ENCODE results near the gene MRPL58. TPM values are rescaled to one million over a fixed set of nuclear protein-coding genes. Genes with fewer than 3 reads are reported as not detected.

The MRPL58 gene
- total RNA-seq, 2 experiments from 2014 or later, result 75.3 to 84.2 TPM

- Histone ChIP-seq H2AFZ (ENCODE audit: low read length) (no peak overlapping the region), H3K27ac (ENCODE audit: low read depth, low read length, poor library complexity, severe bottlenecking) (no peak overlapping the region), H3K4me3 (ENCODE audit: low read depth, low read length, poor library complexity, severe bottlenecking) (no peak overlapping the region), H4K20me1 (ENCODE audit: insufficient read depth, low read length) (no peaks in the 10 kb centered on the region), H3K36me3 (ENCODE audit: insufficient read depth, low read length) (no peaks in the 10 kb centered on the region), H3K9me2 (ENCODE audit: insufficient read depth, low read length) (no peaks in the 10 kb centered on the region), H3K79me2 (ENCODE audit: insufficient read depth, low read depth, low read length) (no peaks in the 10 kb centered on the region), H3K4me2 (ENCODE audit: low read length) (no peak overlapping the region), H3K4me1 (ENCODE audit: insufficient read depth, low read length, poor library complexity, severe bottlenecking) (peaks cover 10% of the 10 kb centered on the region), H3K9me3 (ENCODE audit: low read length) (no peaks in the 10 kb centered on the region)
- TF ChIP-seq, protein P1, sequence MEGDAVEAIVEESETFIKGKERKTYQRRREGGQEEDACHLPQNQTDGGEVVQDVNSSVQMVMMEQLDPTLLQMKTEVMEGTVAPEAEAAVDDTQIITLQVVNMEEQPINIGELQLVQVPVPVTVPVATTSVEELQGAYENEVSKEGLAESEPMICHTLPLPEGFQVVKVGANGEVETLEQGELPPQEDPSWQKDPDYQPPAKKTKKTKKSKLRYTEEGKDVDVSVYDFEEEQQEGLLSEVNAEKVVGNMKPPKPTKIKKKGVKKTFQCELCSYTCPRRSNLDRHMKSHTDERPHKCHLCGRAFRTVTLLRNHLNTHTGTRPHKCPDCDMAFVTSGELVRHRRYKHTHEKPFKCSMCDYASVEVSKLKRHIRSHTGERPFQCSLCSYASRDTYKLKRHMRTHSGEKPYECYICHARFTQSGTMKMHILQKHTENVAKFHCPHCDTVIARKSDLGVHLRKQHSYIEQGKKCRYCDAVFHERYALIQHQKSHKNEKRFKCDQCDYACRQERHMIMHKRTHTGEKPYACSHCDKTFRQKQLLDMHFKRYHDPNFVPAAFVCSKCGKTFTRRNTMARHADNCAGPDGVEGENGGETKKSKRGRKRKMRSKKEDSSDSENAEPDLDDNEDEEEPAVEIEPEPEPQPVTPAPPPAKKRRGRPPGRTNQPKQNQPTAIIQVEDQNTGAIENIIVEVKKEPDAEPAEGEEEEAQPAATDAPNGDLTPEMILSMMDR (conservative IDR thresholded peaks at IDR 0.05; ENCODE audit: low read length), result no peak
- no peak for TF ChIP-seq EZH2phosphoT487 (IDR thresholded peaks at IDR 0.05; ENCODE audit: borderline replicate concordance, low read depth, low read length)
- DNase-seq (ENCODE audit: low spot score), result no peak
- POLR2A ChIA-PET, result no interaction called here
- CTCF ChIA-PET (ENCODE audit: unreplicated experiment), result interaction anchor here (1.4 kb wide), 1 partner anchor 15 kb away, joined by 3 read pairs; no protein-coding TSS in a partner anchor
- intact Hi-C loops (cut with micrococcal nuclease; ENCODE audit: unreplicated experiment), result no loop called here
- BruUV-seq (replicated peaks), result no TSS peak
These were observed 36.5 kb upstream of the MRPL58 start for GRCh38 chr17:74975943-74976342.

- Histone ChIP-seq H3K4me2 (ENCODE audit: low read length) (no peak overlapping the region), H3K9me2 (ENCODE audit: insufficient read depth, low read length) (no peaks in the 10 kb centered on the region), H4K20me1 (ENCODE audit: insufficient read depth, low read length) (no peaks in the 10 kb centered on the region), H3K4me3 (ENCODE audit: low read depth, low read length, poor library complexity, severe bottlenecking) (no peak overlapping the region), H2AFZ (ENCODE audit: low read length) (no peak overlapping the region), H3K9me3 (ENCODE audit: low read length) (no peaks in the 10 kb centered on the region), H3K36me3 (ENCODE audit: insufficient read depth, low read length) (no peaks in the 10 kb centered on the region), H3K79me2 (ENCODE audit: insufficient read depth, low read depth, low read length) (no peaks in the 10 kb centered on the region), H3K4me1 (ENCODE audit: insufficient read depth, low read length, poor library complexity, severe bottlenecking) (peaks cover 14% of the 10 kb centered on the region), H3K27ac (ENCODE audit: low read depth, low read length, poor library complexity, severe bottlenecking) (no peak overlapping the region)
- TF ChIP-seq, protein P1 (conservative IDR thresholded peaks at IDR 0.05; ENCODE audit: low read length), result no peak
- TF ChIP-seq EZH2phosphoT487 (IDR thresholded peaks at IDR 0.05; ENCODE audit: borderline replicate concordance, low read depth, low read length), result no peak
- CTCF ChIA-PET (ENCODE audit: unreplicated experiment), result no interaction called here
- DNase-seq (ENCODE audit: low spot score), result no peak
- POLR2A ChIA-PET, result no interaction called here
- intact Hi-C loops (cut with micrococcal nuclease; ENCODE audit: unreplicated experiment), result no loop called here
- no TSS peak for BruUV-seq (replicated peaks)
These were observed 34.7 kb upstream of the MRPL58 start for GRCh38 chr17:74977802-74978201.

DNA sequence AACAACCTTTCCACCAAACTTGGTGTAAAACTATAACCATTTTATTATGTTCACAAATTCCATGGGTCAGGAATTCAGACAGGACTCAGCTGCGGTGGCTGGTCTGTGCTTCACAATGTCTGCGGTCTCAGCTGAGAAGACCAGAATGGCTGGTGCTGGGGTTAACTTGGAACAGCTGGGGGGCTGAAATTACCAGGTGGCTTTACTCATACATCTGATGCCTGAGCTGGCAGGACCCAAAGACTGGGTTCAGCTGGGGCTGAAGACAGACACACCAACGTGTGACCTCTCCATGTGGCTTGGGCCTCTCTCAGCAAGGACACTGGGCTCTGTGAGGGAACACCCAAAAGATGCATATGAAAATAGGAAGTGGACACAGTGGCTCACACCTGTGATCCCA, 34.2 kb upstream of the MRPL58 start:
- no peak overlapping the region for H3K4me3 ChIP-seq (ENCODE audit: low read depth, low read length, poor library complexity, severe bottlenecking)
- no TSS peak for BruUV-seq (replicated peaks)
- H3K4me1 ChIP-seq (ENCODE audit: insufficient read depth, low read length, poor library complexity, severe bottlenecking), result peaks cover 10% of the 10 kb centered on the region
- H3K79me2 ChIP-seq (ENCODE audit: insufficient read depth, low read depth, low read length), result no peaks in the 10 kb centered on the region
- H3K27ac ChIP-seq (ENCODE audit: low read depth, low read length, poor library complexity, severe bottlenecking), result no peak overlapping the region
- no peak overlapping the region for H3K4me2 ChIP-seq (ENCODE audit: low read length)
- no peaks in the 10 kb centered on the region for H4K20me1 ChIP-seq (ENCODE audit: insufficient read depth, low read length)
- ChIA-PET POLR2A (no interaction called here), CTCF (ENCODE audit: unreplicated experiment) (interaction anchor here (0.6 kb wide), 1 partner anchor 575 kb away, joined by 10 read pairs; no protein-coding TSS in a partner anchor)
- TF ChIP-seq EZH2phosphoT487 (IDR thresholded peaks at IDR 0.05; ENCODE audit: borderline replicate concordance, low read depth, low read length), result no peak
- TF ChIP-seq, protein P1 (conservative IDR thresholded peaks at IDR 0.05; ENCODE audit: low read length), result no peak
- H3K36me3 ChIP-seq (ENCODE audit: insufficient read depth, low read length), result no peaks in the 10 kb centered on the region
- intact Hi-C loops (cut with micrococcal nuclease; ENCODE audit: unreplicated experiment), result no loop called here
- H3K9me3 ChIP-seq (ENCODE audit: low read length), result no peaks in the 10 kb centered on the region
- H3K9me2 ChIP-seq (ENCODE audit: insufficient read depth, low read length), result no peaks in the 10 kb centered on the region
- no peak for DNase-seq (ENCODE audit: low spot score)
- no peak overlapping the region for H2AFZ ChIP-seq (ENCODE audit: low read length)

Measured in OCI-LY7 (cell line).